HepG2 (cell line): ENCODE results near the gene DTD2. TPM values are rescaled to one million over a fixed set of nuclear protein-coding genes. Genes with fewer than 3 reads are reported as not detected.
A peak's percentile ranks its signal among the peaks of the same experiment; 100 is the strongest.
"Not testable (repeated sequence)": the region's sequence is repeated elsewhere in the genome, so short reads cannot be mapped to it uniquely, and the experiment has no call there.

Experiments used
- ATAC-seq: fragments of 200-7000 bp; cut with Tn5 transposase; 3 replicates; pipeline ENCODE4 v1.9.1; 2020; ENCODE audit warnings: mild to moderate bottlenecking, moderate library complexity
- BruUV-seq: library from RNA; stranded (reverse); fragments of 400-500 nt; replicated peaks from 2 replicates; lab custom pipeline; 2021; lab: Mats Ljungman, UMichigan
- CTCF ChIA-PET: fragments of 300-600 bp; formaldehyde crosslinking; extraction: SDS; loops from one replicate; lab custom pipeline; 2021; ENCODE audit warnings: low total read pairs, inconsistent platforms, low intra/inter-chr PET ratio; lab: Yijun Ruan, JAX
- POLR2A ChIA-PET: fragments of 350-600 bp; sonication (Branson Sonifier 250); formaldehyde crosslinking; loops from one replicate; lab custom pipeline; 2020; ENCODE audit warnings: antibody characterized with exemption, inconsistent platforms; lab: Yijun Ruan, JAX
- DNase-seq: peaks from one replicate; pipeline ENCODE4 v3.0.0-alpha.2; 2015; ENCODE audit warnings: low spot score
- FAIRE-seq: peaks from 3 replicates; lab custom pipeline; 2011; peaks lifted over from hg19 to GRCh38; lab: Jason Lieb, UNC
- H2AFZ ChIP-seq: one replicate; pipeline ENCODE4 v1.6.1; 2011; ENCODE audit warnings: low read length, inconsistent platforms
- H3K27ac ChIP-seq: fragments of 300-600 bp; 3 replicates; pipeline ENCODE4 v1.8.0; 2011; ENCODE audit warnings: mixed run types, mild to moderate bottlenecking, mixed read lengths, low read length, inconsistent platforms; ENCODE audit not compliant: insufficient read depth; ENCODE audit errors: extremely low read length
- H3K27me3 ChIP-seq, 2 experiments: fragments of 200-600 bp in 1 of 2; 2 replicates in 1 of 2; 3 replicates in 1 of 2; pipeline versions ENCODE4 v1.6.0 to v1.8.0; 2011; ENCODE audit warnings: low read length in 2 of 2, mild to moderate bottlenecking in 2 of 2, moderate library complexity in 2 of 2, inconsistent platforms in 1 of 2; ENCODE audit not compliant: insufficient read depth in 2 of 2, control insufficient read depth in 1 of 2
- H3K36me3 ChIP-seq, 2 experiments: fragments of 200-600 bp in 1 of 2; replicated peaks in 1 of 2; 2 replicates in 1 of 2; 3 replicates in 1 of 2; pipeline versions ENCODE4 v1.5.1 to v1.8.0; 2011; ENCODE audit warnings: low read length in 2 of 2, inconsistent platforms in 1 of 2; ENCODE audit not compliant: insufficient read depth in 2 of 2, control insufficient read depth in 1 of 2
- H3K4me1 ChIP-seq: 2 replicates; pipeline ENCODE4 v1.5.1; 2012; ENCODE audit warnings: low read length, inconsistent platforms; ENCODE audit not compliant: insufficient read depth
- H3K4me2 ChIP-seq: 2 replicates; pipeline ENCODE4 v1.6.0; 2011; ENCODE audit warnings: low read depth, low read length, inconsistent platforms
- H3K4me3 ChIP-seq, 3 experiments: fragments of 200-600 bp in 1 of 3; sonication (generic), shearing (Covaris generic) in 1 of 3; replicated peaks in 1 of 3; 2 replicates each; pipeline ENCODE4 v1.5.1; 2011 to 2016; ENCODE audit warnings: low read length in 3 of 3, inconsistent platforms in 2 of 3, low read depth in 2 of 3, mild to moderate bottlenecking in 2 of 3, control low read depth in 1 of 3, mixed read lengths in 1 of 3; ENCODE audit not compliant: insufficient read depth in 1 of 3
- H3K79me2 ChIP-seq: one replicate; pipeline ENCODE4 v1.6.1; 2011; ENCODE audit warnings: low read length, inconsistent platforms; ENCODE audit not compliant: insufficient read depth
- H3K9ac ChIP-seq: 2 replicates; pipeline ENCODE4 v1.6.0; 2011; ENCODE audit warnings: mild to moderate bottlenecking, low read depth, low read length, inconsistent platforms; ENCODE audit not compliant: insufficient read depth
- H3K9me3 ChIP-seq: 2 replicates; pipeline ENCODE4 v1.5.1; 2012; ENCODE audit warnings: mild to moderate bottlenecking, low read length
- H4K20me1 ChIP-seq: 2 replicates; pipeline ENCODE4 v1.6.0; 2011; ENCODE audit warnings: inconsistent platforms, mild to moderate bottlenecking, low read length, moderate library complexity; ENCODE audit not compliant: insufficient read depth
- ARNTL ChIP-seq: sonication (generic); formaldehyde crosslinking; IDR thresholded peaks from 2 replicates; pipeline ENCODE4 v1.4.0; 2020; ENCODE audit warnings: mild to moderate bottlenecking, missing genetic modification reagents
- NFE2 ChIP-seq: sonication (generic); formaldehyde crosslinking; IDR thresholded peaks from 2 replicates; pipeline ENCODE4 v1.4.0; 2020; ENCODE audit warnings: missing genetic modification reagents
- ZNF501 ChIP-seq: sonication (generic); formaldehyde crosslinking; IDR thresholded peaks from 2 replicates; pipeline ENCODE4 v1.5.1; 2020; ENCODE audit warnings: mild to moderate bottlenecking, moderate library complexity, missing genetic modification reagents
- WGBS: methylation state at CpG from one replicate; pipeline ENCODE4 v1.1.6; 2017; ENCODE audit warnings: low lambda C conversion rate; 5-methylcytosine and 5-hydroxymethylcytosine counted together
- in situ Hi-C: cut with HindIII; loops from 2 replicates; pipeline ENCODE4 v1.10.0; 2017; ENCODE audit warnings: low pct_unique_long_range_greater_than_20kb; ENCODE audit not compliant: extremely low pct_ligation_motif_present
- intact Hi-C: fragments of 100-400 bp; cut with micrococcal nuclease; formaldehyde crosslinking; loops from one replicate; pipeline ENCODE4 v1.10.0; 2022; ENCODE audit not compliant: unreplicated experiment
- polyA plus RNA-seq, 8 experiments: library from polyadenylated mRNA; depleted of rRNA in 3 of 8; stranded (reverse) in 7 of 8; unstranded in 1 of 8; fragments of >200 nt; fragmentation: Illumina TruSeq in 4 of 8; extraction: Trizol in 4 of 8; gene quantifications; 2 replicates each; pipeline versions ENCODE4 v1.2.1 to v1.2.3, GENCODE V29; 2011 to 2016; ENCODE audit warnings: low read depth in 4 of 8, missing spikeins in 1 of 8, mixed read lengths in 1 of 8; ENCODE audit not compliant: insufficient read depth in 1 of 8
- total RNA-seq, 5 experiments: library from RNA; depleted of rRNA; stranded (reverse); fragments of >200 nt; fragmentation: Illumina TruSeq; extraction: Trizol; gene quantifications; 2 replicates each; pipeline ENCODE4 v1.2.3, GENCODE V29; 2016; ENCODE audit warnings: low read depth in 1 of 5
- TF ChIP-seq, protein P1 (sequence below): sonication (generic); formaldehyde crosslinking; IDR thresholded peaks from 2 replicates; pipeline ENCODE4 v1.4.0; 2020; ENCODE audit warnings: mild to moderate bottlenecking, missing genetic modification reagents

The DTD2 gene
- total and polyA plus RNA-seq, 2 of the 13 experiments (the other 11 are each of a cell fraction or from before 2014, with no cell fraction given) = 22.3 to 49.8 TPM

DNA sequence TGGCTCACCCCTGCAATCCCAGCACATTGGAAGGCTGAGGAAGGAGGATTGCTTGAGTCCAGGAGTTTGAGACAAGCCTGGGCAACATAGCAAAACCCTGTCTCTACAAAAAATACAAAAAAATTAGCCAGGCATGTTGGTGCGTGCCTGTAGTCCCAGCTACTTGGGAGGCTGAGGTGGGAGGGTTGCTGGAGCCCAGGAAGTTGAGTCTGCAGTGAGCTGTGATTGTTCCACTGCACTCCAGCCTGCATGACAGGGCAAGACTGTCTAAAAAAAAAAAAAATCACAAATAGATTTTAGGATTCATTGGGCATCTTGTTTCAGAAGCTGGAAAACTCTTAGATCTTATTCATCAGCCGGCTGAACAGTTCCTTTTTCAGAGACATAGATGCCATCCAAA, 5.1 kb upstream of the DTD2 start:
- H4K20me1 ChIP-seq, H3K36me3 ChIP-seq, H3K27me3 ChIP-seq, ATAC-seq, in situ Hi-C loops, FAIRE-seq, H3K79me2 ChIP-seq, BruUV-seq, H3K4me3 ChIP-seq, H2AFZ ChIP-seq, H3K9ac ChIP-seq, POLR2A ChIA-PET, H3K4me2 ChIP-seq, H3K27ac ChIP-seq, CTCF ChIA-PET, DNase-seq, H3K9me3 ChIP-seq, intact Hi-C loops: not testable (repeated sequence)
- WGBS = 30% methylated on average over 2 of the region's 2 CpGs
- H3K4me1 ChIP-seq = peaks cover 23% of the 10 kb centered on the region

DNA sequence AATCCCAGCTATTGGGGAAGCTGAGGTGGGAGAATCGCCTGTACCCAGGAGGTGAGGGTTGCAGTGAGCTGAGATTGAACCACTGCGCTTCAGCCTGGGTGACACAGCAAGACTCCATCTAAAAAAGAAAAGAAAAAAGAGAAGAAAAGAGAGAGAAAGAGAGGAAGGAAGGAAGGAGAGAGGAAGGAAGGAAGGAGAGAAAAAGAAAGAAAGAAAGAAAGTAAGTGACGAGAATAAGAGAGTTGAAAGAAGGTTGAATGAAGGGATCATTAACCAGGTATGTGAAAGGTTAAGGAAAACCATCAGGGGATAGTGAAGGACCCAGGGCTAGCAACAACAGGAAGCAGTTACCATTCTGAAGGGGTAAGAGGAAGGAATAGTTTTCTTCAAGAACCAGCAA, 4.2 kb upstream of the DTD2 start:
- FAIRE-seq (no peak), ATAC-seq (no peak), DNase-seq (no peak)
- H3K4me1 ChIP-seq = peaks cover 19% of the 10 kb centered on the region
- POLR2A ChIA-PET = interaction anchor here (1.0 kb wide), 1 partner anchor 41 kb away, joined by 3 read pairs; the partner anchor contains the start of gene HEATR5A
- no peaks in the 10 kb centered on the region for H3K36me3 ChIP-seq
- BruUV-seq = no TSS peak
- no peaks in the 10 kb centered on the region; a peak in 1 of 5 replicates for H3K27me3 ChIP-seq
- CTCF ChIA-PET = no interaction called here
- WGBS = 66% methylated on average over 3 of the region's 3 CpGs
- H3K4me3 ChIP-seq = no peak overlapping the region
- H3K9me3 ChIP-seq = no peaks in the 10 kb centered on the region
- intact Hi-C loops = no loop called here
- no peak overlapping the region for H3K9ac ChIP-seq
- H3K79me2 ChIP-seq = peaks cover 4% of the 10 kb centered on the region
- H2AFZ ChIP-seq = no peak overlapping the region
- TF ChIP-seq NFE2 (CRISPR knock-in tag) (no peak), ZNF501 (0 out of 2 replicates have a peak, but pooled peaks have one; percentile 5), ARNTL (CRISPR knock-in tag) (no peak)
- TF ChIP-seq, protein P1, sequence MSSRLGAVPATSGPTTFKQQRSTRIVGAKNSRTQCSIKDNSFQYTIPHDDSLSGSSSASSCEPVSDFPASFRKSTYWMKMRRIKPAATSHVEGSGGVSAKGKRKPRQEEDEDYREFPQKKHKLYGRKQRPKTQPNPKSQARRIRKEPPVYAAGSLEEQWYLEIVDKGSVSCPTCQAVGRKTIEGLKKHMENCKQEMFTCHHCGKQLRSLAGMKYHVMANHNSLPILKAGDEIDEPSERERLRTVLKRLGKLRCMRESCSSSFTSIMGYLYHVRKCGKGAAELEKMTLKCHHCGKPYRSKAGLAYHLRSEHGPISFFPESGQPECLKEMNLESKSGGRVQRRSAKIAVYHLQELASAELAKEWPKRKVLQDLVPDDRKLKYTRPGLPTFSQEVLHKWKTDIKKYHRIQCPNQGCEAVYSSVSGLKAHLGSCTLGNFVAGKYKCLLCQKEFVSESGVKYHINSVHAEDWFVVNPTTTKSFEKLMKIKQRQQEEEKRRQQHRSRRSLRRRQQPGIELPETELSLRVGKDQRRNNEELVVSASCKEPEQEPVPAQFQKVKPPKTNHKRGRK (CRISPR knock-in tag) = peak; percentile 90
- TF ChIP-seq, all 625 proteins: peak for 2
- Histone ChIP-seq H3K4me2 (no peak overlapping the region), H3K27ac (no peak overlapping the region), H4K20me1 (no peaks in the 10 kb centered on the region)
- in situ Hi-C loops = no loop called here
